Measurements from ENCODE around the gene CRYBG2. TPM values are rescaled to one million over a fixed set of nuclear protein-coding genes. Genes with fewer than 3 reads are reported as not detected.

Gene CRYBG2
- total and polyA plus RNA-seq, 12 donors: 0.03 to 0.64 TPM; not detected in 10

- Histone ChIP-seq H3K36me3 (no peaks in the 10 kb centered on the region), H3K9me3 (no peaks in the 10 kb centered on the region), H3K27me3 (no peaks in the 10 kb centered on the region), H3K4me1 (peaks cover 6 to 67% (median 24%) of the 10 kb centered on the region in 9 donors), H3K27ac (peak overlapping the region in 8 of 10 donors; percentile 11 to 88 (median 54)), H3K4me3 (peak overlapping the region; percentile 56 to 78 (median 64))
- DNase-seq: no peak
- intact Hi-C loops (cut with DNase I): loop anchor here in 1 of 10 donors (1.0 kb wide), 1 partner anchor 72 kb away; no protein-coding TSS in a partner anchor
- WGBS, 2 donors: 30 to 38% methylated on average over 8 of the region's 8 CpGs
- TF ChIP-seq, protein P1, sequence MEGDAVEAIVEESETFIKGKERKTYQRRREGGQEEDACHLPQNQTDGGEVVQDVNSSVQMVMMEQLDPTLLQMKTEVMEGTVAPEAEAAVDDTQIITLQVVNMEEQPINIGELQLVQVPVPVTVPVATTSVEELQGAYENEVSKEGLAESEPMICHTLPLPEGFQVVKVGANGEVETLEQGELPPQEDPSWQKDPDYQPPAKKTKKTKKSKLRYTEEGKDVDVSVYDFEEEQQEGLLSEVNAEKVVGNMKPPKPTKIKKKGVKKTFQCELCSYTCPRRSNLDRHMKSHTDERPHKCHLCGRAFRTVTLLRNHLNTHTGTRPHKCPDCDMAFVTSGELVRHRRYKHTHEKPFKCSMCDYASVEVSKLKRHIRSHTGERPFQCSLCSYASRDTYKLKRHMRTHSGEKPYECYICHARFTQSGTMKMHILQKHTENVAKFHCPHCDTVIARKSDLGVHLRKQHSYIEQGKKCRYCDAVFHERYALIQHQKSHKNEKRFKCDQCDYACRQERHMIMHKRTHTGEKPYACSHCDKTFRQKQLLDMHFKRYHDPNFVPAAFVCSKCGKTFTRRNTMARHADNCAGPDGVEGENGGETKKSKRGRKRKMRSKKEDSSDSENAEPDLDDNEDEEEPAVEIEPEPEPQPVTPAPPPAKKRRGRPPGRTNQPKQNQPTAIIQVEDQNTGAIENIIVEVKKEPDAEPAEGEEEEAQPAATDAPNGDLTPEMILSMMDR (IDR thresholded peaks at IDR 0.05): no peak
- ATAC-seq: peak in 1 of 8 donors; percentile 9
Measured at GRCh38 chr1:26305667-26306289, 48.2 kb downstream of the CRYBG2 start.

- TF ChIP-seq, protein P1 (IDR thresholded peaks at IDR 0.05): no peak
- WGBS, 2 donors: 56 to 61% methylated on average over 8 of the region's 8 CpGs
Measured at GRCh38 chr1:26302733-26303405, 51.1 kb downstream of the CRYBG2 start.

GRCh38 chr1:26300578-26301275, 53.2 kb downstream of the CRYBG2 start:
- 89 to 90% methylated on average over 11 of the region's 11 CpGs for WGBS, 2 donors
- DNase-seq (no peak), ATAC-seq (no peak)
- no peaks in the 10 kb centered on the region for H3K27me3 ChIP-seq
- no peak overlapping the region for H3K27ac ChIP-seq
- H3K9me3 ChIP-seq: no peaks in the 10 kb centered on the region
- intact Hi-C loops (cut with DNase I): no loop called here
- peaks cover 0 to 13% (median 0%) of the 10 kb centered on the region in 9 donors for H3K36me3 ChIP-seq
- TF ChIP-seq, protein P1 (IDR thresholded peaks at IDR 0.05): no peak
- H3K4me3 ChIP-seq: no peak overlapping the region
- peaks cover 2 to 48% (median 13%) of the 10 kb centered on the region in 9 donors for H3K4me1 ChIP-seq

More at GRCh38 chr1:26302733-26303405, 51.1 kb downstream of the CRYBG2 start:
- no peak overlapping the region for H3K4me3 ChIP-seq
- ATAC-seq: peak; percentile 5 to 70 (median 50)
- intact Hi-C loops (cut with DNase I): loop anchor here in 1 of 10 donors (2.0 kb wide), 1 partner anchor 16 kb away; no protein-coding TSS in a partner anchor
- no peaks in the 10 kb centered on the region for H3K9me3 ChIP-seq
- peak overlapping the region in 7 of 10 donors; percentile 1 to 41 (median 23) for H3K27ac ChIP-seq
- H3K27me3 ChIP-seq: no peaks in the 10 kb centered on the region
- DNase-seq: no peak
- H3K36me3 ChIP-seq: no peaks in the 10 kb centered on the region
- peaks cover 6 to 66% (median 24%) of the 10 kb centered on the region in 9 donors for H3K4me1 ChIP-seq

DNA sequence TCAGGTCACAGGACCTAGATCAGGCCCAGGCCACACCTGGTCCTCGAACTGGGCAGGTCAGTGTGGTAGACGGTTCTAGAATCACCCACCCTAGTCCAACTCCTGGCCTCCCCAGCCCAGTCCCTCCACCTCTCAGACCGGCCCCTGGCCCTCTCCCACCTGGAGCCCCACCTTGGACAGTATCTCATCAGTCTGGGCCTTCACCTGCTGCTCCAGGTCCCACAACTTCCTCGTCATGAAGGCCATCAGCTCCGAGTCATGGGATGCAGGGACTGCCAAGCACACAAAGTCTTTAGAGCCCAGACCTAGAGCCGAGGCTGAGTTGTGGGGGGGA, 56.2 kb downstream of the CRYBG2 start:
- peaks cover 0 to 16% (median 0%) of the 10 kb centered on the region in 9 donors for H3K36me3 ChIP-seq
- H3K4me1 ChIP-seq: peaks cover 0 to 23% (median 3%) of the 10 kb centered on the region in 9 donors
- ATAC-seq (no peak), DNase-seq (no peak)
- intact Hi-C loops (cut with DNase I): no loop called here
- WGBS, 2 donors: 75 to 78% methylated on average over 6 of the region's 6 CpGs
- no peaks in the 10 kb centered on the region for H3K9me3 ChIP-seq
- H3K27me3 ChIP-seq: no peaks in the 10 kb centered on the region
- TF ChIP-seq, protein P1 (IDR thresholded peaks at IDR 0.05): no peak
- no peak overlapping the region for H3K27ac ChIP-seq
- no peak overlapping the region for H3K4me3 ChIP-seq
